GM18498 (cell line): Measurements from ENCODE around the gene NHLRC2.
"Not testable (repeated sequence)": the region's sequence is repeated elsewhere in the genome, so short reads cannot be mapped to it uniquely, and the experiment has no call there.

Experiments
- ATAC-seq: cut with Tn5 transposase; IDR thresholded peaks from one replicate; pipeline ENCODE4 v1.9.1; 2021; ENCODE audit warnings: mild to moderate bottlenecking, moderate library complexity; ENCODE audit not compliant: unreplicated experiment

NHLRC2 gene

GRCh38 chr10:113854013-113854760 is at the start of gene NHLRC2, which contains the start of gene DCLRE1A:
TSS of gene NHLRC2 (plus strand) at chr10:113854661. CDS start at chr10:113854873, 212 bp downstream.
TSS of gene DCLRE1A (minus strand) at chr10:113854082. CDS start at chr10:113853182, 900 bp downstream.
- peak; percentile 57 for ATAC-seq

GRCh38 chr10:113806503-113806902 is 48.0 kb upstream of the NHLRC2 start:
- ATAC-seq: no peak

GRCh38 chr10:113808168-113808567 is 46.3 kb upstream of the NHLRC2 start:
- ATAC-seq: no peak

GRCh38 chr10:113814700-113815099 is 39.8 kb upstream of the NHLRC2 start:
- not testable (repeated sequence) for ATAC-seq

GRCh38 chr10:113819989-113820388 is 34.5 kb upstream of the NHLRC2 start:
- no peak for ATAC-seq

GRCh38 chr10:113820507-113820906 is 34.0 kb upstream of the NHLRC2 start:
- no peak for ATAC-seq

GRCh38 chr10:113821306-113821705 is 33.2 kb upstream of the NHLRC2 start:
- ATAC-seq: not testable (repeated sequence)

- ATAC-seq: no peak
Measured at GRCh38 chr10:113822174-113822573, 32.3 kb upstream of the NHLRC2 start.

- no peak for ATAC-seq
Measured at GRCh38 chr10:113823389-113823788, 31.1 kb upstream of the NHLRC2 start.

- no peak for ATAC-seq
Measured at GRCh38 chr10:113825791-113826190, 28.7 kb upstream of the NHLRC2 start.

- not testable (repeated sequence) for ATAC-seq
Measured at GRCh38 chr10:113828567-113828966, 25.9 kb upstream of the NHLRC2 start.

GRCh38 chr10:113842171-113842570 is 12.3 kb upstream of the NHLRC2 start:
- no peak for ATAC-seq

- no peak for ATAC-seq
Measured at GRCh38 chr10:113843972-113844485, 10.4 kb upstream of the NHLRC2 start.

- ATAC-seq: no peak
Measured at GRCh38 chr10:113846036-113846435, 8.4 kb upstream of the NHLRC2 start.

GRCh38 chr10:113849140-113849803 is 5.2 kb upstream of the NHLRC2 start:
- ATAC-seq: no peak

- ATAC-seq: no peak
Measured at GRCh38 chr10:113849946-113850345, 4.5 kb upstream of the NHLRC2 start.

- ATAC-seq: no peak
Measured at GRCh38 chr10:113853578-113854012, 866 bp upstream of the NHLRC2 start.

- ATAC-seq: peak; percentile 41
Measured at GRCh38 chr10:113854761-113855588, 514 bp downstream of the NHLRC2 start.

- ATAC-seq: no peak
Measured at GRCh38 chr10:113856563-113856962, 2.1 kb downstream of the NHLRC2 start.

- no peak for ATAC-seq
Measured at GRCh38 chr10:113857210-113857609, 2.7 kb downstream of the NHLRC2 start.

GRCh38 chr10:113858541-113858940 is 4.1 kb downstream of the NHLRC2 start:
- ATAC-seq: no peak
